ENCODE measurements around the gene FAM171A2.

The FAM171A2 gene

GRCh38 chr17:44338702-44339101 lies 25.0 kb downstream of the FAM171A2 start:
- TF ChIP-seq, protein P1, sequence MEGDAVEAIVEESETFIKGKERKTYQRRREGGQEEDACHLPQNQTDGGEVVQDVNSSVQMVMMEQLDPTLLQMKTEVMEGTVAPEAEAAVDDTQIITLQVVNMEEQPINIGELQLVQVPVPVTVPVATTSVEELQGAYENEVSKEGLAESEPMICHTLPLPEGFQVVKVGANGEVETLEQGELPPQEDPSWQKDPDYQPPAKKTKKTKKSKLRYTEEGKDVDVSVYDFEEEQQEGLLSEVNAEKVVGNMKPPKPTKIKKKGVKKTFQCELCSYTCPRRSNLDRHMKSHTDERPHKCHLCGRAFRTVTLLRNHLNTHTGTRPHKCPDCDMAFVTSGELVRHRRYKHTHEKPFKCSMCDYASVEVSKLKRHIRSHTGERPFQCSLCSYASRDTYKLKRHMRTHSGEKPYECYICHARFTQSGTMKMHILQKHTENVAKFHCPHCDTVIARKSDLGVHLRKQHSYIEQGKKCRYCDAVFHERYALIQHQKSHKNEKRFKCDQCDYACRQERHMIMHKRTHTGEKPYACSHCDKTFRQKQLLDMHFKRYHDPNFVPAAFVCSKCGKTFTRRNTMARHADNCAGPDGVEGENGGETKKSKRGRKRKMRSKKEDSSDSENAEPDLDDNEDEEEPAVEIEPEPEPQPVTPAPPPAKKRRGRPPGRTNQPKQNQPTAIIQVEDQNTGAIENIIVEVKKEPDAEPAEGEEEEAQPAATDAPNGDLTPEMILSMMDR (IDR thresholded peaks at IDR 0.05): no peak

- TF ChIP-seq, protein P1 (IDR thresholded peaks at IDR 0.05): no peak
These were observed 27.7 kb downstream of the FAM171A2 start for GRCh38 chr17:44335968-44336367.

- TF ChIP-seq, protein P1 (IDR thresholded peaks at IDR 0.05): no peak
These were observed 28.1 kb downstream of the FAM171A2 start for GRCh38 chr17:44335564-44335963.

DNA sequence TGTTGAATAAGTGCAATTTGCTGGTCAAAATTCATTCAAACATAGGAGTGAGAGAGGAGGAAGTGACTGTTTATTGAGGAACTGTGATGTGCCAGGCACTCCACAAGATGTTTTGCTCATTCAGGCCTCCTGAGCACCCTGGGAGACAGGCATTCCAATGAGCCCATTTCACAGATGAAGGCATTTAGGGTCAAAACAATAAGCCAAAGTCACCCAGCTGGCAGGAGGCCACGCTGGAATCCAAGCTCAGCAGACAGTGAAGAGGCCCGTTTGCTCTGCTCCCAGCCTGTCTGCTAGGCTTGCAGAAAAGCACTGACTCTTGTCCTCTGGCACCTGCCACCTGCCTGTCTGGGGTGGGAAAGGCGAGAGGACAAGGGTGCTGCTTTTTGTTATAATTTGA lies 28.9 kb downstream of the FAM171A2 start:
- TF ChIP-seq, protein P1 (IDR thresholded peaks at IDR 0.05): no peak

DNA sequence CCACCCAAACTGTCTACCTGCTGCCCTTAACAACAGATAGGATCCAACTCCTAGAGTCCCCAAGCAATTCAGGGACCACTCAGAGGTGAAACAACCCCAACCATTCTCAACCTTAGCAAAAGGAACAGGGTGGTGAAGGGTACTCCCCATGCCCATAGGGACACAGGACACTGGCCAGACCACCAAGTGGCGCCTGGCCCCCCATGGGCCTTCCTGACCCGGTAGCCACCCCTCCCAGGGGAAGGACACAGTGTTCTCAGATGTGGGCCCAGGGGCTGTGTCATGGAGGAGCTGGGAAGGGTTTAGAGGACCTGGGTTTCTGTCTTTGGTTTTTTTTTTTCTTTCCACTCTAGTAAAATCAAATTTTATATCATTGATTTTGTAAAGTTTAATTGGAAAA lies 29.3 kb downstream of the FAM171A2 start:
- TF ChIP-seq, protein P1 (IDR thresholded peaks at IDR 0.05): no peak

GRCh38 chr17:44333371-44333770 lies 30.3 kb downstream of the FAM171A2 start:
- TF ChIP-seq, protein P1 (IDR thresholded peaks at IDR 0.05): no peak

DNA sequence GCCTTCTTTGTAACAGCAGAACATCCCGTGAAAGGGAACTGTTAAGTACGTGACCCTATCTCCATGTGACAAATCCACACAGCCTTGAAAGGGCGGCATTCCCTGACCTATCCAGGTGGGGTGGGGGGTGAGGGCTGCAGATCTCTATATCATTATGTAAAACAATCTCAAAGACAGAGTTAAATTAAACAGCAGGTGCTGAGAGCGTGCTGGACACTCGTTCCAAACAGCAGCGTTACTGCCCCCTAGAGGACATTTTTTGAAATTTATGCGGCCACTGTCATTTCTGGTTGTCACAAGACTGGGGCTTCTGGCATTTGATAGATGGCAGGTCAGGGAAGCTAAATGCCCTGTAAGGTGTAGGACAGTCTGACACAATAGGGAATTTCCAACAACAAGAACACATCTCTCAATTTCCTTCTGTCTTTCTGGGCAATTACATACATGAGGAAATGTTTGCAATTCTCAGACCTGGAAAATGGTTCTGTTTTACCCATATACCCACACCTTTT lies 32.3 kb downstream of the FAM171A2 start:
- TF ChIP-seq, protein P1 (IDR thresholded peaks at IDR 0.05): peak; percentile 61
